Stimulated activated naive CD8-positive, alpha-beta T cell treated with anti-CD3 and anti-CD28 coated beads, Interleukin-15, Interleukin-2, amounts not matched to agents 100 U/mL and 50 U/mL, for 24 hours (primary cell): ENCODE measurements around the gene APMAP.

ENCODE experiments used
- ATAC-seq: fragments of 150-1000 bp; cut with Tn5 transposase; one replicate; pipeline ENCODE4 v1.10.0; 2021
- DNase-seq: peaks from one replicate; pipeline ENCODE4 v3.0.0; 2021

APMAP gene, protein sequence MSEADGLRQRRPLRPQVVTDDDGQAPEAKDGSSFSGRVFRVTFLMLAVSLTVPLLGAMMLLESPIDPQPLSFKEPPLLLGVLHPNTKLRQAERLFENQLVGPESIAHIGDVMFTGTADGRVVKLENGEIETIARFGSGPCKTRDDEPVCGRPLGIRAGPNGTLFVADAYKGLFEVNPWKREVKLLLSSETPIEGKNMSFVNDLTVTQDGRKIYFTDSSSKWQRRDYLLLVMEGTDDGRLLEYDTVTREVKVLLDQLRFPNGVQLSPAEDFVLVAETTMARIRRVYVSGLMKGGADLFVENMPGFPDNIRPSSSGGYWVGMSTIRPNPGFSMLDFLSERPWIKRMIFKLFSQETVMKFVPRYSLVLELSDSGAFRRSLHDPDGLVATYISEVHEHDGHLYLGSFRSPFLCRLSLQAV

GRCh38 chr20:24992487-24993205 is at the start of gene APMAP:
TSS of gene APMAP (minus strand) at chr20:24992751. CDS start at chr20:24992688, 63 bp downstream.
- DNase-seq, result peak; percentile 98
- peak; percentile 97 for ATAC-seq

- ATAC-seq (no peak), DNase-seq (no peak)
These were observed 49.4 kb upstream of the APMAP start for GRCh38 chr20:25041813-25042530.

GRCh38 chr20:25040438-25040831 is 47.9 kb upstream of the APMAP start:
- DNase-seq, result no peak
- no peak for ATAC-seq

DNA sequence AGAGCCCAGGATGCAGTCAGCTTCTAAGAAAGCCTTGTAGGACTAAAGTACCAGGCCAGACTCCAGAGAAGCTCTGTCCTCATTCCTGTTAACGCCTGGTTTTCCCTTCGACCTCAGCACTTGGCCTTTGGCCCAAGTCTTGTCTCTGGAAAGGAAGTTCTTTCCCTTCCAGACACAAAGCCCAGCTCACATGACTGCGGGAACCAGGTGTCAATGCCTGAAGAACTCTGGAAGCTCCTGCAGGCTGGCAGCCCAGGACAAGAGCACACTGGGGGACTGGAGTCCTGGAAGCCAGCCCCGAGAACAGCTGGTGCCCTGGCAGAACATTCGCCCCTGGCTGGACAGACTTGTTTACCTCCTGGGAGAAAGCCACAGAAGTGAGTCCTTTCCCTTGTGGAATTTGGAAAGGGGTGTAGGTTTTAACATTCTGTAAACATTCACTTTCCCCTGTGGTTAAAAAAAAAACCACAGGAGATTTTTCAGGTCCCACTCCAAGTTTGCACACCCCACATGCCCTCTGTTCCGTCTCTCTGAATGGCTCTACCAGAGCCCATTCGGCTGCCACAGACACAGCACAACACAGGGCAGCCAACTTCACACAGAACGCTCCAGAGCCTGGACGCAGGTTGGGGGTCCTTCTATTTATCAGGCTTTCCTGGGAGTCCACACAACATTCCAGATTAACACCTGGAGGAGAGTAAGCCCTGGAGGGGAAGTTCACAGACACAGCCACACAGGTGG is 47.3 kb upstream of the APMAP start:
- DNase-seq (no peak), ATAC-seq (no peak)

- ATAC-seq (no peak), DNase-seq (no peak)
These were observed 46.1 kb upstream of the APMAP start for GRCh38 chr20:25038591-25039015.

- DNase-seq, result no peak
- no peak for ATAC-seq
These were observed 45.5 kb upstream of the APMAP start for GRCh38 chr20:25038103-25038410.

DNA sequence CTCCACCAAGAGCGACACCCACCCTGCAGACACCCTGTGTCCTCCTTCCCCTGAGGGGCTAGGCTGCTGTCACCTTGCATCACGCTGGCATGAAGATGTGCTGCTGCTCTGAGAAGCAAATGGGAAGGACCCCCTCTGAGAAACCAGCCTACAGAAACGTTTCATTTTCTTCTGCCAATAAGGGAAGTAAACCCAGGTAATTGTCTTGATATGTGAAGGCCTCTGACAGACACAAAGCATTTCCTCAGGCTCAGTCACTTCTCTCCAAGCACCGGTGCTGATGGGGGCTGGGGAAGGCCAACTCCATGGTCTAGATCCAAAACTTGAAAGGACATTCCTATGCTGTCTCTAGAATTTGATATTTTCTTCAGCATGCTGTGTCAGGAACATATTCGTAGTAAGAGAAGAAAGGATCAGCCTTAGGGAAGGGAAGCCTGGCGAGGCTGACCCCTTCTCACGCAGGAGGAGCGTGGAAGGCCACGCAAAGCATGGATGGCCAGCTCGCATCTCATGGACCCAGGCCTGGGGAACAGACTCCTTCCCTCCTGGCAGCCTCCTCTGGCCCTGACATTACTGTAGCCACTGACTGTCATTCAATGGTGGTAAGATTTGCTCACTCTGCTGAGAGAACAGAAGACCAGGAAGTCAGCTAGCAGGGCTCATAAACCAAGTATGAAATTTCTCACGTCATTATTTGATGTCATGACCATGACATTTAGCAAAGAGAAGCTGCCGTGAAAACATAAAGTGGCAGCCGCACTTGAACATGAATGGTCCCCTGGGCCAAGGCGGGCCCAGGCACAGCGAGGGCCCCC is 44.9 kb upstream of the APMAP start:
- DNase-seq (no peak), ATAC-seq (peak; percentile 34)

DNA sequence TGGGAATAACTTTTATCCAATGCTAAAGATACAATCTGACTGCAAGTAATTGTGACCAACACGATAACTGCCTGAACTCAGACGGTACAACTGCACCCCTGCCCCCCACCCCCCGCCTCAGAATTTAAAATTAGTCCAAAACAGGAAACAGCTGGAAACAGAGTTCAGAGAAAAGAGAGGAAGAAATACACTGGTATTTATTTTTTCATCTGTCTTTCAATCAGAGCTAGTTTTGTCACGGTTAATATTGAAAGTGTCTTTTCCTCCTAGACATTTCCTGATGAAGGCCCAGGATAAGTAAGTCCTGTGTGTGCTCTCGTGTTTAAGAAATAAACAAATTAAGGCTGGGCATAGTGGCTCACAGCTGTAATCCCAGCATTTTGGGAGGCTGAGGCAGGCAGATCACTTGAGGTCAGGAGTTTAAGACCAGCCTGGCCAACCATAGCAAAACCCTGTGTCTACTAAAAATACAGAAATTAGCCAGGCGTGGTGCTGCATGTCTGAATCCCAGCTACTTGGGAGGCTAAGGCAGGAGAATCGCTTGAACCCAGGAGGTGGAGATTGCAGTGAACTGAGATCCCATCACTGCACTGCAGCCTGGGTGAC is 43.9 kb upstream of the APMAP start:
- DNase-seq, result no peak
- ATAC-seq, result no peak

DNA sequence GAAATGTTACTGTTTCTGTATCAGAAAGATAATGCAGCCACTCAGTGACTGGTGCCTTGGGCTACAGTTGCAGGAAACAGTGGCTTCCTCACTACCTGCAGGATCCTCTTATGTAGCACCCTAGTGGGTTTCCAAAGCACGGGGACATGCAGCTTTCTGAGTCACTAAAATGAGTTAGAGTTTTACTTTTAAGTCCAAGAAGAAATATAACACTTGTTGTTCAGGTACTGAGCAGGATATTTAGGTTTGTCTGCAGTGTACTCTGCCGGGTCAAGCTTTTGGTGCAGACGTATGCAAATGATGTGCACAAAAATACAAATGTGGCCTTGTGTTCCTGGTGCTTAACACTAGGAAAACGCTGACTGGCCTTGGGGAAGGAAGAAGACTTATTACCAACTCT is 43.4 kb upstream of the APMAP start:
- ATAC-seq (no peak), DNase-seq (no peak)

DNA sequence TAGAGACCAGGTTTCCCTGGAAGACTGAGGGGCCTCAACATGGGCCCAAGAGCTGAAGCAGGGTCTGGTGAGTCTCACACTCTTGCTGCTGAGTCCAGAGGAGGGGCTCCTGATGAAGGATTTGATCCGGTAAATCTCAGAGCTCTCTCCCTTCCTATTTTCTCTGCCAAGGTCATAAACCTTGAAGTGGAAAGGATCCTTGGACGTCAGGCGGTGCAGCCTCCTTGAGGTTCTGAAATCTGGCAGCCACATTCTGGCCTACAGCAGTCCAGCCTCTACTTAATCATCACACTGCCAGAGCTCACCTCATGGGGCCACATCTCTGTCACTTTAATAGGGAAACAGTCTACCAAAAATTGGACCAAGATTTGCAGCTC is 41.4 kb upstream of the APMAP start:
- ATAC-seq, result no peak
- no peak for DNase-seq

GRCh38 chr20:25033265-25033923 is 40.8 kb upstream of the APMAP start:
- no peak for DNase-seq
- no peak for ATAC-seq

GRCh38 chr20:25032478-25033264 is 40.1 kb upstream of the APMAP start:
- ATAC-seq, result no peak
- DNase-seq, result no peak

DNA sequence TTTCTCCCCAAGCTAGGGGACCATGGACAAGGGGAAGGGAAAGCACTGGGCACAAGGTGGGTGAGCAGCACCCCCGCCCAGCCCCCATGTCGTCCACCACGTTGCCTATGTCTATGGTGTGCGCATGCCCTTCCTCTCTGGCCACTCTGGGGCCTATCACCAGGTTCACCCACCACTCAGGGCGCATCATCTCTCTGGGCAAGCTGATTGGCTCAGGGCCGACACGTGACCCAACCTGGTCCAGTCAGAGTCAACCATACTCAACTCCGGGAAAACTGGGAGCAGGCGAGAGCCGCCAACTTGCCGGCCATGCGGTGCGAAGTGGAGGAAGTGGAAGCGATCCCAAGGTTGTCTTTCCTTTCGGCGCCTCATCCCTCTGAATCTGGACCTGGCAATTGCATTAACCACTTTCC is 39.5 kb upstream of the APMAP start:
- DNase-seq, result no peak
- no peak for ATAC-seq

GRCh38 chr20:25031241-25031640 is 38.7 kb upstream of the APMAP start:
- ATAC-seq (no peak), DNase-seq (no peak)

- ATAC-seq (no peak), DNase-seq (no peak)
These were observed 38.2 kb upstream of the APMAP start for GRCh38 chr20:25030649-25031207.

DNA sequence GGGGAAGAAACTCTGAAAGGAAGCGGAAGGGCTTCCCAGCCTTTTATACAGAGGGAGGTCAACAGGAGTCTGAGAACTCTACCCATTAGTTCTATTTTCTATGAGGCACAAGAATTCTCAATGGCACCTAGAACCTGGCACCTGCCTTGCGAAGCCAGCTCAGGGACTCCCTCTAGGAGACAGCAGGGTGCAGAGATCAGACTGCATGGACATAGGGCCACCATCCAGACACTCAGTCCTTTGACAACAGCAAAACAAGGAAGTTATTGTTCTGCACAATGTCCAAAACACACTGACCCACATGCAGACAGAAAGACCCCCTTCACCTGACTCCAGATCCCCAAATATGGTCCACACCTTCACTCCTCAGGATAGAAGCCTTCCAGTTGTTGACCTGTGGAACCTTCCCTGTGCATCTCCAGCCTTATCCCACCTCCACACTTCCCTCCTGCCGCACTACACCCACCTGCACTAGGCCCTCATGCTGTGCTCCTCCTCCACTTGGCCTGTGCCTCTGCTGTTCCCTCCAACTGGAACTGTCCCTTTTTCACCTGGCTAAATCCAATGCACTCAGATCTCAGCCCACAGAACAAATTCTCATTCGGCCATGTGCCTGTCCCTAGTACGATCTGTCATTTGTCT is 37.6 kb upstream of the APMAP start:
- DNase-seq (no peak), ATAC-seq (no peak)

DNA sequence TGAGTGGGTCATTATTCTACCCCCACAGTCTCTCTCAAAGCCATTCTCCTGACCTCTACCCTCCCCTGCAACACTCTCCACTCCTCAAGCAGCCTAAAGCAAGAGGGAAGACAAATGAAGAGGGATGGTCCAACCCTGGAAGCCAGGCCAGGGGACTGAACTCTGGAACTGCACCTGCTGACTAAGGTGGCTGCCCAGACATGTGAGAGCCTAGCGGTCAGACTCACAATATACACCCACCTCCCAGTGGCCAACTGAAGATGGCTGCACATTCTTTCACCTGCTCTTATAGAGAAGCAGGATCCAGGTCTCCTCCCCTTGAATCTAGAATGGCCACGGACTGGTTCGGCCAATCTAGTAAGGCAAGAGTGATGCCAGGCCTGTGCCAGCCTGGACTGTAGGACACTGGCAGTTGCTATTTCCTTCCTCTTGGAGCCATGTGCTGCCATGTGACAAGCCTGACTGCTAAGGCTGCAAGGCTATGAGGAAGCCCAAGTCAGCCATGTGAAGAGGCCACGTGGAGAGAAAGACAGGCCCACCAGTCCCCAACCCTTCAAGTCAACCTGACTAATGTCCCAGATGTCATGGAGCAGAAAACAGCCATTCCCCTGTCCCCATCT is 33.5 kb upstream of the APMAP start:
- DNase-seq (no peak), ATAC-seq (no peak)

DNA sequence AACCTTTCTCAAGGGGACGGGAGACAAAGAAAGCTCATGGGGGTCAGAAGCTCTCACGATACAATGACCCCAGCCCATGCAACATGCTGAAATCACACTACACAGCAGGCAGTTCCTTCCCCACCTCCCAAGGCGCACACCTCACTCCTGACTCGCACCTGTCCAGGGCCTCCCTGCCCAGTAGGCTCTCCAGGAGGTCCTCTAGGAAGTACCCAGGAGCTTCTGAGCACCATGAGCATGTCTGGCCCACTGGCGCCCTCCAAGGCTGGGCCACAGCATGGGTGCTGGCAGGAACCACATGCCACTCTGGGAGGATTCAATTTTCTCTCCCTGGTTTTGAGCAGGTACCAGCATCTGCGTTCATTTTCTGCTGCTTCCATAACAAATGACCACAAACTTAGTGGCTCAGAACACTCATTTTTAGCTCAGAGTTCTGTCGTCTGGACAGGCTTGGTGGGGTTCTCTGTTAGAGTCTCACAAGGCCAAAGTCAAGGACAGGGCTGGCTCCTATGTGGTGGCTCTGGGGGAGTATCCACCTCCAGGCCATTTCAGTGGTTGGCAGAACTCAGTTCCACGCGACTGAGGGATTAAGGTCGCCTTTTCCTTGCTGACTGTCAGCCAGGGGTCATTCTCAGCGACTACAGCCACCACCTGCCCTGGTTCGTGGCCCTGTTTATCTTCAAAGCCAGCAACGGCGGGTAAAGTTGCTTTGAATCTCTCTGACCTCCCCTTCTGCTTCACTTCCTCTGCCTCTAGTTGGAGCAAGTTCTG is 32.7 kb upstream of the APMAP start:
- no peak for DNase-seq
- ATAC-seq, result no peak
